ENCODE results near the gene SAT1.

The SAT1 gene

GRCh38 chrX:23773601-23774175 lies 9.3 kb upstream of the SAT1 start:
- in situ Hi-C loops (cut with MboI; ENCODE audit: low sequenced_read_pairs): no loop called here

DNA sequence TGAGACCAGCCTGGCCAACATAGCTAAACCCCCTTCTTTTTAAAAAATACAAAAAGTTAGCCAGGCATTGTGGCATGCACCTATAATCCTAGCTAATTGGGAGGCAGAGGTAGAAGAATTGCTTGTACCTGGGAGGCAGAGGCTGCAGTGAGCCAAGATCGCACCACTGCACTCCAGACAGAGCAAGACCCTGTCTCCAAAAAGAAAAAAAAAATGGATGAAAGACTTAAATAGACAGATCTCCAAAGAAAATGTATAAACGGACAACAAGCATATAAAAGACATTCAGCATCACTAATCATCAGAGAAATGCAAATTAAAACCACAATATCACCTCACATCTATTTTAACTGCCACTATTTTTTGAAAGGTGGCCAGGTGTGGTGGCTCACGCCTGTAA lies 6.6 kb upstream of the SAT1 start:
- in situ Hi-C loops (cut with MboI; ENCODE audit: low sequenced_read_pairs): no loop called here

DNA sequence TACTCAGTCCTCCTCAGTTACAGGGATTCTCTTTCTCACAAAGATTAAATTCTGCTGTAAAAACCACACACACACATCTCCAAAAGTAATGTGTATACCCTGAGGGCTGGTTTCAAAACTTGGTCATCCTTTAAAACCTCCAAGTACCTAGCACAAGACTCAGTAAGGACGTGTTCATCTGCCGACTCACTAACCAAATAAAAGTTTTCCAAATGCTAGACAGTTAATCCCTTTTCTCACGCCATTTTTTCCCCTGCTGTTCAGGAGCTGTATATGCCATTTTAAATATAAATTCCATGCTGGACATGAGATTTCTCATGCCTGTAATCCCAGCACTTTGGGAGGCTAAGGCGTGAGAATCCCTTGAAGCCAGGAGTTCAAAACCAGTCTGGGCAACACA lies 3.9 kb upstream of the SAT1 start:
- in situ Hi-C loops (cut with MboI; ENCODE audit: low sequenced_read_pairs): no loop called here

GRCh38 chrX:23782455-23782854 lies 518 bp upstream of the SAT1 start:
- in situ Hi-C loops (cut with MboI; ENCODE audit: low sequenced_read_pairs): no loop called here

DNA sequence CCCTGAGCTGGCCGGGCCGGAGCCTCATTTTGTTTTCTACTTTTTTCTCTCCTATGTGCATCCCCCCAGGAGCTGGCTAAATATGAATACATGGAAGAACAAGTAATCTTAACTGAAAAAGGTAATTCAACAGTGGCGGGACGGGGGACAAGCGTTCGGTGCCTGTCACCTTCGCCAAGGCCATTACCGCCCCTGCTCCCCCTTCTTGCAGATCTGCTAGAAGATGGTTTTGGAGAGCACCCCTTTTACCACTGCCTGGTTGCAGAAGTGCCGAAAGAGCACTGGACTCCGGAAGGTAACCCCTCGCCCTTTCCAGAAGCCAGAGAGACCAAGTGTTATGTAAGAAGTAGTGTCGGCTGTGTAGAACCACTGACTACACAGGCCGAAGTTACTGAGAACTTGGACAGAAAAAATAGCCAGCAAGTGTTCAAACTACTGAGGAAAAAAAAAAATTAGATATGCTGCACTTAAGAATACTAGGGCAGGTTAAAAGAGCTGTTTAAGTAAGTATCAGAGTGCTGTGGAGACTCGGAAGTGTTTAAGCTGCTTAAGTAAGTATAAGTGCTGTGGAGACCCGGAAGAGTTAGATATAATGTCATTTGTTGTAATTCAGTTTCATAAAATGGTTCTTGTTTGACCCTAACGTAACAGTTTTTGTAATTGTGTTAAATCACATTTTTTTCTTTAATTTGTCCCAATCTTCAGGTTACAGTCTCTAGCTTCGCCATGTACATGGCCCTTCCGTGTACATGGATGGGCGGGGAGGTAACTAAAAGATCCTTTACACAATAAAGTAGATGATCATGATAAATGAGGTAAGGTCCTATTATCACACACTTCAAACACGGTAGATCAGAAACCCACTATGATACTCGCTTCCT lies 856 bp downstream of the SAT1 start:
- in situ Hi-C loops (cut with MboI; ENCODE audit: low sequenced_read_pairs): no loop called here

DNA sequence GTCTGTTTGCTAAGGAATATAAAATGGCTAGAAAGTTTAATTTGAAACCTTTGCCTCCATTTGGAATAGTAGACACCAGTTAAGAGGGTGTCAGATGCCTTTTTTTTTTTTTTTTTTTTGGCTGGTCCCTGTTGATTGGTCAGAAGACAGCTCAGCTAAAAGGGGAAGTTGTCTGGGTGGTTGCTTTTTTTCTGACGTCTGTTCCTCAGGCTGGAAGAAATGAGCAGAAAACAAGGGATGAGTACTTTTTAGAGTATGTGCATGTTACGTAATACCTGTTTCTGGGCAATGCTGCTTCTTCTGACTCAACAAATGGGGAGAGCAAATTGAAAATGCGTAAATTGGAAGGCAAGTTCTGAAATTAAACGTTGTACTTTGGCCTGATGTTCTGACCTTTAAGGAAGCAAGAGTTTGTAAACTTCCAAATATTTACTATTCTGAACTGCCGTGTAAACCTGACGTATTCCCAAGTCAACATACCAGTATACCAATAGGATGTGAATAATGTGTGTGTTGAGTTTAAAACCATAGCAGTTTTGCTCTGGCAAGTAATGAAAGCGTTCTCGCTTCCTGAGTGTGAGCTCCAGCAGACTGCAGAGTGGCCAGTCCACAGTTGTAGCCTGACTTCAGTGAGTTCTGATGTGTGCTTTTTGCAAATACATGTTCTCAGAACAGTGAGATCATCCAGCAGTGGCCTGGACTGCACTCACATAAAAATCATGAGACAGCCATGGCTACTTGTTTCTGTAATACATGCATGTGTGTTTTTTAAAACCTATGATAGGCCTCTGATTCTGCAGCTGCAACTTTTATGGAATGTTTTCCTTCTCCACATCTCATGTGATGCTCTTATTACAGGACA lies 1.7 kb downstream of the SAT1 start:
- in situ Hi-C loops (cut with MboI; ENCODE audit: low sequenced_read_pairs): no loop called here

GRCh38 chrX:23785580-23785979 lies 2.6 kb downstream of the SAT1 start:
- in situ Hi-C loops (cut with MboI; ENCODE audit: low sequenced_read_pairs): no loop called here

GRCh38 chrX:23786268-23786815 lies 3.4 kb downstream of the SAT1 start:
- in situ Hi-C loops (cut with MboI; ENCODE audit: low sequenced_read_pairs): no loop called here

DNA sequence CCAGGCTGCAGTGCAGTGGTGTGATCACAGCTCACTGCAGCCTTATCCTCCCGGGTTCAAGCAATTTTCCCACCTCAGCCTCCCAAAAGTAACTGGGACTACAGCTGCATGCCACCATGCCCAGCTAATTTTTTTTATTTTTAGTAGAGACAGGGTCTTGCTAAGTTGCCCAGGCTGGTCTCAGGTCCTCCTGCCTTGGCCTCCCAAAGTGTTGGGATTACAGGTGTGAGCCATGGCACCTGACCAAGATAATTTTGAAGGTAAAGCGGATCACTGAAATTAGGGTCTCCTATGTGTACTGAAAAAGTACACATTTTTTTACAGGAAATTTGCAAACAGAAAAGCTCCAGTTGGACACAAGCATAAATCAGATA lies 4.8 kb downstream of the SAT1 start:
- in situ Hi-C loops (cut with MboI; ENCODE audit: low sequenced_read_pairs): no loop called here

- in situ Hi-C loops (cut with MboI; ENCODE audit: low sequenced_read_pairs): no loop called here
Measured at GRCh38 chrX:23788521-23788920, 5.5 kb downstream of the SAT1 start.

GRCh38 chrX:23788946-23789345 lies 6.0 kb downstream of the SAT1 start:
- in situ Hi-C loops (cut with MboI; ENCODE audit: low sequenced_read_pairs): no loop called here

GRCh38 chrX:23789386-23790154 lies 6.6 kb downstream of the SAT1 start:
- in situ Hi-C loops (cut with MboI; ENCODE audit: low sequenced_read_pairs): no loop called here

DNA sequence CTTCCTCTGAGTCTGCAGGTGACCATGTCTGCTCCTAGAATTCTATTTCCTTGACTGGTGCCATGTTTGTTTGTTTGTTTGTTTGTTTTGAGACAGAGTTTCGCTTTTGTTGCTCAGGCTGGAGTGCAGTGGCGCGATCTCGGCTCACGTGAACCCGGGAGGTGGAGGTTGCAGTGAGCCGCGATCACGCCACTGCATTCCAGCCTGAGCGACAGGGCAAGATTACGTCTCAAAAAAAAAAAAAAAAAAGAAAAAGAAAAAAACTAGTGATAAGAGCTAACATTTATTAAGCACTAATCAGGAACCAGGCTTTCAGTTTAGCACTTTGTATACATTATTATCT lies 7.2 kb downstream of the SAT1 start:
- in situ Hi-C loops (cut with MboI; ENCODE audit: low sequenced_read_pairs): no loop called here

GRCh38 chrX:23792861-23793553 lies 10.0 kb downstream of the SAT1 start:
- in situ Hi-C loops (cut with MboI; ENCODE audit: low sequenced_read_pairs): no loop called here

GRCh38 chrX:23795221-23795620 lies 12.2 kb downstream of the SAT1 start:
- in situ Hi-C loops (cut with MboI; ENCODE audit: low sequenced_read_pairs): no loop called here

DNA sequence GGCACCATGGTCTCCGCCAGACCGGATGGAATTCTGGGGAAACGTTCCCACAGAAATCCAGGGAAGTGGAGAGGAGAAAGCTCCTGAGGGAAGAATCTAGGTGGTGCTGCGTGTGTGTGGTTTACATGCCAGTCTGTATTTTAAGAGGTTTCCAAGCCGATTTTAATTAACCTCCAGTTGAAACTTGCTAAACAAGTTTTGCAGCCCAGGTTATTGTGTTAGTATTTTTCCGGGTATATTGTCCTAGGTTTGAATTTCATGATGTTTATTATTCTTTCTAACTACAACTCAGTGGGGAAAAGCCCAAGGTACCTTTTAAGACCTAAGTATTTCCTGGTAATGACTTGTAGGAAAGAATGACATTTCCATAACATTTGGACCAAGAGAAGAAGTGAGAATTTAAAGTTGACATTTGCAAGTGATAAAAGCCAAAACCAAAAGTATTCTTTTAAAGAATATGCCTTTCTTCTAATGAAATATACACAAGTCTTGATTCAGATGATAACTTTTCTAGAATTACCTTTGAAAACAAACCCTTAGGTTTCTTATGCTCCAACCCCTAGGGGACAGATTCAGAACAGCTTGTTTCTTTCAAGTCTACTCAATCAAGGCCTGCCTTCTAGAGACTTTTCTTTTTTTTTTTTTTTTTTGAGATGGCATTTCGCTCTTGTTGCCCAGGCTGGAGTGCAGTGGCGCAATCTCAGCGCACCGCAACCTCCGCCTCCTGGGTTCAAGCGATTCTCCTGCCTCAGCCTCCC lies 14.6 kb downstream of the SAT1 start:
- in situ Hi-C loops (cut with MboI; ENCODE audit: low sequenced_read_pairs): no loop called here

DNA sequence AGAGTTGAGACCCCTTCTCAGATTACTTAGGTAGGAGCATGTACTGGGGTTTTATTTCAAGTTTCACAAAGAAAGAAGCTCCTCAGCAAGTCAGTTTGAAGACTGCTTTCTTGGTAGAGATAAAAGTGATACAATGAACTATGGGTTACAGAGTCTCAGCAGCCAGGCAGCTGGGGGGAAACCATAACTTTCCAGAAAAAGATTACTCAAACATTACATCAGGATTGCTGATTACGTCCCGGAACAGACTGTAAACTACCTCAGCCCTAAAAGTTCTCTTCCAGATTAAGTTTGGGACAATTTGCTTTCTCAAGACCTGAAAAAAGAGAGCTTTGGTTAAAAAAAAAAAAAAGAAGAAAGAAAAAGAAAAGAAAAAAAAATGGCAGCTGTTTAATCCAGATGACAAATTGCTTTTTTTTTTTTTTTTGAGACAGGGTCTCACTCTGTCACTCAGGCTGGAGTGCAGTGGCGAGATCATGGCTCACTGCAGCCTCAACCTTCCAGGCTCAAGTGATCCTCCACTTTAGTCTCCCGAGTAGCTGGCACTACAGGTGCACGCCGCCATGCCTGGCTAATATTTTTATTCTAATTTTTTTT lies 16.6 kb downstream of the SAT1 start:
- in situ Hi-C loops (cut with MboI; ENCODE audit: low sequenced_read_pairs): no loop called here

DNA sequence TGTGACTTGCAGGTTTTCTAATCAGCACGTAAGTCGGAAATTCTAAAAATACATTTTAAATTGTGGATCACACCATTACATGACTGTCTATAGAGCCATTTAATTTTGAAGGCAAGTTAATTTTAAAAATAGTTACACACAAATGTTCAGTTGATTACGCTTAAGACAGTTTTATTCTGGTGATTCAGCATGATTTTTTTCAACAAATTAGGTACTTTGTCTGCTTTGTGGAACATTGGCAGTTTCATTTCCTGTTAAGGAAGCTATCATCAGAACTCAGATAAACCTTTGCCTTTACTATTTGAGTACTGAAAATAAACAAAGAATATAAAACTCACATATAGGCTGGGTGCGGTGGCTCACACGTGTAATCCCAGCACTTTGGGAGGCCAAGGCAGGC lies 19.5 kb downstream of the SAT1 start:
- in situ Hi-C loops (cut with MboI; ENCODE audit: low sequenced_read_pairs): no loop called here

- in situ Hi-C loops (cut with MboI; ENCODE audit: low sequenced_read_pairs): no loop called here
Measured at GRCh38 chrX:23803931-23804381, 21.0 kb downstream of the SAT1 start.

Measured in hTERT RPE-1 (cell line).